GM12878 (cell line): ENCODE results near the gene ANKFY1. TPM values are rescaled to one million over a fixed set of nuclear protein-coding genes. Genes with fewer than 3 reads are reported as not detected.

Experiments used
- ATAC-seq: fragments of 200-7000 bp; cut with Tn5 transposase; 3 replicates; pipeline ENCODE4 v1.9.1; 2020; ENCODE audit warnings: mild to moderate bottlenecking, moderate library complexity
- BruUV-seq: library from RNA; stranded (reverse); fragments of 400-500 nt; replicated peaks from 2 replicates; lab custom pipeline; 2021; lab: Mats Ljungman, UMichigan
- CTCF ChIA-PET: fragments of 300-600 bp; sonication (Branson Sonifier 250); formaldehyde crosslinking; extraction: SDS; loops from one replicate; lab custom pipeline; 2021; ENCODE audit warnings: inconsistent platforms; lab: Yijun Ruan, JAX
- POLR2A ChIA-PET: fragments of 350-600 bp; formaldehyde crosslinking; extraction: SDS; loops from one replicate; lab custom pipeline; 2021; ENCODE audit warnings: inconsistent platforms; lab: Charles Lee
- RAD21 ChIA-PET: fragments of 300-600 bp; sonication (Branson Sonifier 250); formaldehyde crosslinking; loops from one replicate; lab custom pipeline; 2023; ENCODE audit warnings: antibody characterized with exemption; ENCODE audit not compliant: unreplicated experiment; lab: Charles Lee
- SMC1A ChIA-PET: fragments of 300-600 bp; sonication (Branson Sonifier 250); formaldehyde crosslinking; loops from one replicate; lab custom pipeline; 2023; ENCODE audit not compliant: unreplicated experiment, uncharacterized antibody; lab: Charles Lee
- DNase-seq: peaks from one replicate; pipeline ENCODE4 v3.0.0-alpha.2; 2011; ENCODE audit warnings: low read depth, low spot score
- FAIRE-seq: peaks from 3 replicates; lab custom pipeline; 2011; peaks lifted over from hg19 to GRCh38; lab: Jason Lieb, UNC
- H2AFZ ChIP-seq: 2 replicates; pipeline ENCODE4 v1.6.0; 2011; ENCODE audit warnings: low read depth, low read length, control low read depth; ENCODE audit not compliant: control insufficient read depth
- H3K27ac ChIP-seq: 2 replicates; pipeline ENCODE4 v1.5.1; 2011; ENCODE audit warnings: control low read depth; ENCODE audit not compliant: control insufficient read depth, insufficient read depth
- H3K27me3 ChIP-seq, 2 experiments: replicated peaks in 1 of 2; 2 replicates each; pipeline versions ENCODE4 v1.6.0 to v1.6.1; 2011; ENCODE audit warnings: low read length in 1 of 2; ENCODE audit not compliant: control insufficient read depth in 2 of 2, insufficient read depth in 2 of 2
- H3K36me3 ChIP-seq, 2 experiments: 2 replicates each; pipeline ENCODE4 v1.5.1; 2011; ENCODE audit warnings: low read length in 1 of 2; ENCODE audit not compliant: control insufficient read depth in 2 of 2, insufficient read depth in 2 of 2
- H3K4me1 ChIP-seq: 2 replicates; pipeline ENCODE4 v1.6.1; 2011; ENCODE audit warnings: mild to moderate bottlenecking, low read length, moderate library complexity, mixed read lengths; ENCODE audit not compliant: control insufficient read depth, insufficient read depth
- H3K4me2 ChIP-seq: 2 replicates; pipeline ENCODE4 v1.6.0; 2011; ENCODE audit warnings: control low read depth; ENCODE audit not compliant: control insufficient read depth, insufficient read depth
- H3K4me3 ChIP-seq: fragments of 200-600 bp; sonication (generic); 2 replicates; pipeline ENCODE4 v1.5.1; 2016
- H3K79me2 ChIP-seq: 2 replicates; pipeline ENCODE4 v1.6.0; 2011; ENCODE audit warnings: low read length; ENCODE audit not compliant: control insufficient read depth, insufficient read depth
- H3K9ac ChIP-seq: 2 replicates; pipeline ENCODE4 v1.8.0; 2011; ENCODE audit warnings: low read length, control low read depth, mixed read lengths; ENCODE audit not compliant: control insufficient read depth, insufficient read depth
- H3K9me3 ChIP-seq: replicated peaks from 3 replicates; pipeline ENCODE4 v1.5.1; 2011; ENCODE audit warnings: mild to moderate bottlenecking, low read length; ENCODE audit not compliant: control insufficient read depth, insufficient read depth
- H4K20me1 ChIP-seq: 2 replicates; pipeline ENCODE4 v1.6.0; 2011; ENCODE audit not compliant: control insufficient read depth, insufficient read depth
- ATF7 ChIP-seq: fragments of 450-650 bp; IDR thresholded peaks from 2 replicates; pipeline ENCODE4 v1.6.1; 2016; ENCODE audit warnings: low read depth, mild to moderate bottlenecking
- CBX5 ChIP-seq: sonication (generic); IDR thresholded peaks from 2 replicates; pipeline ENCODE4 v1.6.1; 2016; ENCODE audit warnings: low read depth, moderate library complexity, mild to moderate bottlenecking, inconsistent platforms
- CEBPB ChIP-seq, 2 experiments: fragments of 150-350 bp in 1 of 2; IDR thresholded peaks; 2 replicates each; pipeline ENCODE4 v1.6.1; 2012 to 2014; ENCODE audit warnings: low read depth in 2 of 2, low read length in 2 of 2, borderline replicate concordance in 1 of 2, inconsistent platforms in 1 of 2
- EED ChIP-seq: sonication (generic); IDR thresholded peaks from 2 replicates; pipeline ENCODE4 v1.6.1; 2016; ENCODE audit warnings: antibody characterized with exemption, low read depth
- EGR1 ChIP-seq, 2 experiments: IDR thresholded peaks; 1 replicate in 1 of 2; 2 replicates in 1 of 2; pipeline ENCODE4 v1.6.1; 2011 to 2012; ENCODE audit warnings: low read depth in 2 of 2, low read length in 2 of 2, borderline replicate concordance in 1 of 2, mild to moderate bottlenecking in 1 of 2, moderate library complexity in 1 of 2
- LARP7 ChIP-seq: fragments of 450-650 bp; IDR thresholded peaks from 2 replicates; pipeline ENCODE4 v1.6.1; 2017; ENCODE audit warnings: mild to moderate bottlenecking
- MYC ChIP-seq: IDR thresholded peaks from 2 replicates; pipeline ENCODE4 v1.6.1; 2011; ENCODE audit warnings: mild to moderate bottlenecking, low read length, moderate library complexity, inconsistent platforms; ENCODE audit not compliant: insufficient read depth, insufficient replicate concordance, insufficient read length, severe bottlenecking
- RAD21 ChIP-seq: IDR thresholded peaks from 2 replicates; pipeline ENCODE4 v1.6.1; 2011; ENCODE audit warnings: mild to moderate bottlenecking, low read depth, low read length, moderate library complexity; ENCODE audit not compliant: insufficient read depth
- RCOR1 ChIP-seq: conservative IDR thresholded peaks from 2 replicates; pipeline ENCODE4 v1.6.1; 2012; ENCODE audit warnings: low read depth, low read length, improper control_type of control experiment
- REST ChIP-seq: IDR thresholded peaks from 2 replicates; pipeline ENCODE4 v1.6.1; 2012; ENCODE audit warnings: mild to moderate bottlenecking, low read depth, low read length
- RUNX3 ChIP-seq: IDR thresholded peaks from 2 replicates; pipeline ENCODE4 v1.6.1; 2012; ENCODE audit warnings: low read length, inconsistent platforms
- STAT3 ChIP-seq: IDR thresholded peaks from 2 replicates; pipeline ENCODE4 v1.6.1; 2011; ENCODE audit warnings: low read depth, low read length, improper control_type of control experiment
- WGBS: methylation state at CpG from one replicate; pipeline ENCODE4 v1.1.6; 2016; ENCODE audit warnings: low lambda C conversion rate; ENCODE audit not compliant: insufficient replicate concordance, insufficient coverage; ENCODE audit errors: missing lambda C conversion rate; 5-methylcytosine and 5-hydroxymethylcytosine counted together
- in situ Hi-C: fragments of 300-500 bp; cut with MboI; formaldehyde crosslinking; loops from 9 replicates; pipeline ENCODE4 v1.14.3; 2018; ENCODE audit warnings: mixed read lengths
- intact Hi-C: fragments of 100-400 bp; cut with micrococcal nuclease; formaldehyde crosslinking; loops from one replicate; pipeline ENCODE4 v1.14.2; 2022; ENCODE audit not compliant: unreplicated experiment
- polyA plus RNA-seq, 11 experiments: library from polyadenylated mRNA; depleted of rRNA in 4 of 11; unstranded in 6 of 11; stranded (reverse) in 5 of 11; fragments of >200 nt; fragmentation: Nextera tagmentation in 4 of 11; fragmentation: Illumina TruSeq in 1 of 11; extraction: Ambion mirVana in 4 of 11; extraction: Trizol in 1 of 11; gene quantifications; 1 replicate in 1 of 11; 2 replicates in 10 of 11; pipeline versions ENCODE4 v1.2.1 to v1.2.3, GENCODE V29; 2011 to 2016; ENCODE audit warnings: inconsistent platforms in 2 of 11, missing spikeins in 2 of 11, low read depth in 1 of 11
- total RNA-seq, 4 experiments: library from RNA; depleted of rRNA in 3 of 4; stranded (reverse); fragments of >200 nt in 3 of 4; fragmentation: Illumina TruSeq in 1 of 4; extraction: Trizol in 1 of 4; gene quantifications; 2 replicates each; pipeline versions ENCODE4 v1.2.1 to v1.2.3, GENCODE V29; 2013 to 2021

Gene ANKFY1
- total and polyA plus RNA-seq, 10 of the 15 experiments (the other 5 are each of a cell fraction or from before 2014, with no cell fraction given), result 3.0 to 27.7 (median 16.4) TPM

GRCh38 chr17:4250887-4251286 is 12.9 kb downstream of the ANKFY1 start:
- no peak for FAIRE-seq
- no peak overlapping the region for H3K27ac ChIP-seq
- ChIA-PET SMC1A (interaction anchor here (1.2 to 5.6 kb wide), 9 partner anchors 11 to 165 kb away, joined by 3 to 38 read pairs (median 4); partner anchors contain the start of gene ANKFY1), POLR2A (interaction anchor here (0.5 to 1.2 kb wide), 5 partner anchors 10 to 179 kb away, joined by 3 to 5 read pairs (median 3); no protein-coding TSS in a partner anchor), RAD21 (interaction anchor here (0.6 to 1.7 kb wide), 7 partner anchors 10 to 162 kb away, joined by 3 to 6 read pairs (median 3); partner anchors contain the start of gene ANKFY1), CTCF (interaction anchor here (0.6 to 6.2 kb wide), 14 partner anchors 11 to 303 kb away, joined by 3 to 47 read pairs (median 6); partner anchors contain the start of gene ANKFY1)
- no peaks in the 10 kb centered on the region; the same call in 2 of the 3 replicates for H3K9me3 ChIP-seq
- H3K9ac ChIP-seq, result no peak overlapping the region
- H2AFZ ChIP-seq, result no peak overlapping the region
- peaks cover 3 to 13% of the 10 kb centered on the region in 2 experiments; a peak in 3 of 4 replicates for H3K36me3 ChIP-seq
- no peak for ATAC-seq
- H3K4me1 ChIP-seq, result peaks cover 5% of the 10 kb centered on the region
- H3K4me3 ChIP-seq, result no peak overlapping the region
- H4K20me1 ChIP-seq, result no peaks in the 10 kb centered on the region; the same call in 1 of the 2 replicates
- H3K27me3 ChIP-seq, result no peaks in the 10 kb centered on the region
- H3K4me2 ChIP-seq, result no peak overlapping the region
- DNase-seq, result no peak
- 72% methylated on average over 2 of the region's 2 CpGs for WGBS
- in situ Hi-C loops (no loop called here), intact Hi-C loops (loop anchor here (5.0 kb wide), 1 partner anchor 34 kb away; no protein-coding TSS in a partner anchor)
- no peak for TF ChIP-seq LARP7
- TF ChIP-seq RCOR1, result no peak
- no TSS peak for BruUV-seq
- H3K79me2 ChIP-seq, result peaks cover 64% of the 10 kb centered on the region

DNA sequence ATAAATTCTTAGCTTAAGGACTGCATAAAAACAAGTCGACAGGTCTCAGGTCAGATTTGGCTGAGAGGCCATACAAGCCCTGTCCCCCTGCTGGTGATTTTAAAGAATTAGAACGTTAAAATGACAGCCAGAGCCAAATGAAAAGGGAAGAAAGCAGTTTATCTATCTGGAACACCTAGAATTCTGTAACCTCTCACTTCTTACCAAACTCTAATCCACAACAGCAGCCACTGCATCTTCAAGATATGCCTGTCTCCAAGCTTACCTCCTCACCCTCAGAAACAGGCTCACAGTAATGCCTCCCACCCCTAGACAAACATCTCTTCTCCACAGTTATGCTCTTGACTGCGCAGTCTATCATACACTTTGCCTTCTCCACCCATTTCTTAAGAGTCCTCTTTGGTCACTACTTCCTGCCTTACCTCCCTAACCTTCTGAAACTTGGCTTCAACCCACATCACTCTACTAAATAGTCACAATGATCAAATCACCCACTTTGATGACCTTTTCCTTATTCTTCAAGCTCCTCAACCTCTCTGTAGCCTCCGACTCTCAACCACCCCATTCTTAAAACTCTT is 14.2 kb downstream of the ANKFY1 start:
- no TSS peak for BruUV-seq
- intact Hi-C loops, result loop anchor here (5.0 kb wide), 1 partner anchor 32 kb away; no protein-coding TSS in a partner anchor
- Histone ChIP-seq H3K36me3 (peaks cover 3 to 13% of the 10 kb centered on the region in 2 experiments; a peak in 3 of 4 replicates), H3K27ac (no peak overlapping the region), H2AFZ (no peak overlapping the region), H3K4me1 (peaks cover 5% of the 10 kb centered on the region), H4K20me1 (no peaks in the 10 kb centered on the region; the same call in 1 of the 2 replicates), H3K79me2 (peaks cover 68% of the 10 kb centered on the region), H3K9ac (no peak overlapping the region), H3K4me3 (no peak overlapping the region), H3K9me3 (no peaks in the 10 kb centered on the region; the same call in 2 of the 3 replicates), H3K4me2 (no peak overlapping the region), H3K27me3 (no peaks in the 10 kb centered on the region)
- SMC1A ChIA-PET, result interaction anchor here (0.6 to 5.6 kb wide), 10 partner anchors 11 to 124 kb away, joined by 3 to 38 read pairs (median 4); partner anchors contain the start of gene ANKFY1
- in situ Hi-C loops, result no loop called here
- ATAC-seq (peak; percentile 79), DNase-seq (no peak), FAIRE-seq (peak; percentile 65)
- CTCF ChIA-PET, result interaction anchor here (0.7 to 6.2 kb wide), 17 partner anchors 9 to 293 kb away, joined by 3 to 47 read pairs (median 5); partner anchors contain the start of gene ANKFY1
- RAD21 ChIA-PET, result interaction anchor here (0.8 to 1.7 kb wide), 4 partner anchors 14 to 163 kb away, joined by 3 to 6 read pairs (median 3); partner anchors contain the start of gene ANKFY1
- POLR2A ChIA-PET, result interaction anchor here (0.5 to 1.3 kb wide), 3 partner anchors 11 to 93 kb away, joined by 3 to 5 read pairs (median 4); no protein-coding TSS in a partner anchor
- 49% methylated on average over 4 of the region's 4 CpGs for WGBS
- TF ChIP-seq STAT3 (no peak), RUNX3 (no peak), REST (no peak), ATF7 (no peak), CEBPB (IDR thresholded peaks at IDR 0.05; ENCODE audit: borderline replicate concordance in 1 of 2, low read depth in 2 of 2, low read length in 2 of 2) (no peak), EGR1 (IDR thresholded peaks at IDR 0.05; ENCODE audit: borderline replicate concordance in 1 of 2, low read depth in 2 of 2, low read length in 2 of 2) (no peak), EED (no peak), CBX5 (no peak), RAD21 (peak; percentile 23; the same call in 1 of the 2 replicates), MYC (no peak)
